ENCODE data around the gene PIK3C2G. TPM values are rescaled to one million over a fixed set of nuclear protein-coding genes. Genes with fewer than 3 reads are reported as not detected.

PIK3C2G gene
- total RNA-seq, 3 donors from 2014 or later = 0.23 to 0.43 (median 0.32) TPM

- no peak for DNase-seq
- TF ChIP-seq CTCF (IDR thresholded peaks at IDR 0.05) = no peak
- ATAC-seq = no peak
Observed at GRCh38 chr12:18391151-18391550, 129.8 kb downstream of the PIK3C2G start.

GRCh38 chr12:18394742-18395141, 133.4 kb downstream of the PIK3C2G start:
- no peaks in the 10 kb centered on the region for H3K4me1 ChIP-seq (ENCODE audit: low read depth)
- H3K36me3 ChIP-seq (ENCODE audit: low read depth) = no peaks in the 10 kb centered on the region
- DNase-seq = no peak
- no peak for ATAC-seq
- TF ChIP-seq CTCF (IDR thresholded peaks at IDR 0.05) = no peak
- no peaks in the 10 kb centered on the region for H3K9me3 ChIP-seq
- H3K4me3 ChIP-seq = no peak overlapping the region
- intact Hi-C loops (cut with DNase I, micrococcal nuclease) = no loop called here

More at GRCh38 chr12:18391151-18391550, 129.8 kb downstream of the PIK3C2G start:
- no peak overlapping the region for H3K4me3 ChIP-seq
- H3K9me3 ChIP-seq = no peaks in the 10 kb centered on the region
- H3K36me3 ChIP-seq (ENCODE audit: low read depth) = no peaks in the 10 kb centered on the region
- intact Hi-C loops (cut with DNase I, micrococcal nuclease) = no loop called here
- no peaks in the 10 kb centered on the region for H3K4me1 ChIP-seq (ENCODE audit: low read depth)

- TF ChIP-seq CTCF (IDR thresholded peaks at IDR 0.05) = no peak
- intact Hi-C loops (cut with DNase I, micrococcal nuclease) = no loop called here
- no peaks in the 10 kb centered on the region for H3K4me1 ChIP-seq (ENCODE audit: low read depth)
- H3K4me3 ChIP-seq = no peak overlapping the region
- no peaks in the 10 kb centered on the region for H3K9me3 ChIP-seq
- ATAC-seq (no peak), DNase-seq (no peak)
- no peaks in the 10 kb centered on the region for H3K36me3 ChIP-seq (ENCODE audit: low read depth)
Observed at GRCh38 chr12:18400186-18400585, 138.9 kb downstream of the PIK3C2G start.

- TF ChIP-seq CTCF (IDR thresholded peaks at IDR 0.05) = no peak
- no peaks in the 10 kb centered on the region for H3K36me3 ChIP-seq (ENCODE audit: low read depth)
- DNase-seq (no peak), ATAC-seq (no peak)
- no peak overlapping the region for H3K4me3 ChIP-seq
- H3K4me1 ChIP-seq (ENCODE audit: low read depth) = no peaks in the 10 kb centered on the region
- intact Hi-C loops (cut with DNase I, micrococcal nuclease) = no loop called here
- no peaks in the 10 kb centered on the region for H3K9me3 ChIP-seq
Observed at GRCh38 chr12:18402872-18403611, 141.7 kb downstream of the PIK3C2G start.

- no peak overlapping the region for H3K4me3 ChIP-seq
- TF ChIP-seq CTCF (IDR thresholded peaks at IDR 0.05) = no peak
- no peaks in the 10 kb centered on the region for H3K4me1 ChIP-seq (ENCODE audit: low read depth)
- ATAC-seq (no peak), DNase-seq (no peak)
- H3K36me3 ChIP-seq (ENCODE audit: low read depth) = no peaks in the 10 kb centered on the region
- intact Hi-C loops (cut with DNase I, micrococcal nuclease) = no loop called here
- no peaks in the 10 kb centered on the region for H3K9me3 ChIP-seq
Observed at GRCh38 chr12:18411453-18411852, 150.1 kb downstream of the PIK3C2G start.

Data from mucosa of descending colon (tissue), 3 donors.